Keratinocyte (primary cell): ENCODE results near the gene IL1RAPL2. TPM values are rescaled to one million over a fixed set of nuclear protein-coding genes. Genes with fewer than 3 reads are reported as not detected.

Experiments
- DNase-seq: peaks from one replicate; pipeline ENCODE4 v3.0.0-alpha.2; 2011; ENCODE audit warnings: low read depth, missing footprints, low spot score
- FAIRE-seq: peaks from 2 replicates; lab custom pipeline; 2011; peaks lifted over from hg19 to GRCh38; lab: Jason Lieb, UNC
- H2AFZ ChIP-seq: 2 replicates; pipeline ENCODE4 v1.6.0; 2012; ENCODE audit warnings: low read length, control low read depth, inconsistent platforms; ENCODE audit not compliant: control insufficient read depth
- H3K27ac ChIP-seq: 2 replicates; pipeline ENCODE4 v1.5.1; 2011; ENCODE audit warnings: low read length; ENCODE audit not compliant: control insufficient read depth, insufficient read depth
- H3K27me3 ChIP-seq: 3 replicates; pipeline ENCODE4 v1.6.0; 2011; ENCODE audit warnings: low read length; ENCODE audit not compliant: control insufficient read depth, insufficient read depth; ENCODE audit errors: extremely low read depth
- H3K36me3 ChIP-seq, 2 experiments: 2 replicates in 1 of 2; 3 replicates in 1 of 2; pipeline ENCODE4 v1.5.1; 2011; ENCODE audit warnings: low read length in 2 of 2, mild to moderate bottlenecking in 1 of 2; ENCODE audit not compliant: control insufficient read depth in 2 of 2, insufficient read depth in 2 of 2; ENCODE audit errors: extremely low read depth in 1 of 2
- H3K4me1 ChIP-seq: 3 replicates; pipeline ENCODE4 v1.5.1; 2011; ENCODE audit warnings: low read length; ENCODE audit not compliant: control insufficient read depth, insufficient read depth; ENCODE audit errors: extremely low read depth
- H3K4me2 ChIP-seq: 3 replicates; pipeline ENCODE4 v1.6.0; 2011; ENCODE audit warnings: low read depth, low read length; ENCODE audit not compliant: control insufficient read depth, insufficient read depth; ENCODE audit errors: extremely low read depth
- H3K4me3 ChIP-seq, 3 experiments: fragments of 200-600 bp in 1 of 3; sonication (generic) in 1 of 3; 2 replicates in 2 of 3; 3 replicates in 1 of 3; pipeline ENCODE4 v1.5.1; 2011 to 2016; ENCODE audit warnings: low read length in 3 of 3, mild to moderate bottlenecking in 3 of 3, control low read depth in 2 of 3, inconsistent platforms in 1 of 3, low read depth in 1 of 3, mixed read lengths in 1 of 3, mixed run types in 1 of 3, moderate library complexity in 1 of 3; ENCODE audit not compliant: control insufficient read depth in 2 of 3, insufficient read depth in 2 of 3; ENCODE audit errors: extremely low read depth in 1 of 3
- H3K79me2 ChIP-seq: 2 replicates; pipeline ENCODE4 v1.6.0; 2012; ENCODE audit warnings: low read length; ENCODE audit not compliant: control insufficient read depth, insufficient read depth
- H3K9ac ChIP-seq: 3 replicates; pipeline ENCODE4 v1.6.0; 2011; ENCODE audit warnings: low read length; ENCODE audit not compliant: control insufficient read depth, insufficient read depth; ENCODE audit errors: extremely low read depth
- H3K9me1 ChIP-seq: 3 replicates; pipeline ENCODE4 v1.6.0; 2011; ENCODE audit warnings: low read length; ENCODE audit not compliant: control insufficient read depth, insufficient read depth; ENCODE audit errors: extremely low read depth
- H3K9me3 ChIP-seq: 2 replicates; pipeline ENCODE4 v1.5.1; 2012; ENCODE audit warnings: low read depth, low read length; ENCODE audit not compliant: control insufficient read depth
- H4K20me1 ChIP-seq: 3 replicates; pipeline ENCODE4 v1.6.0; 2011; ENCODE audit warnings: low read length; ENCODE audit not compliant: control insufficient read depth, insufficient read depth; ENCODE audit errors: extremely low read depth
- EZH2 ChIP-seq: IDR thresholded peaks from one replicate; pipeline ENCODE4 v1.6.1; 2012; ENCODE audit warnings: inconsistent platforms, mild to moderate bottlenecking, low read length, moderate library complexity
- dilution Hi-C: fragments of 300-500 bp; cut with MboI; formaldehyde crosslinking; loops from one replicate; pipeline ENCODE4 v1.7.0; 2020; ENCODE audit warnings: low sequenced_read_pairs; ENCODE audit not compliant: extremely low pct_ligation_motif_present
- polyA plus RNA-seq, 5 experiments: library from polyadenylated mRNA; depleted of rRNA in 3 of 5; stranded (reverse) in 3 of 5; stranded (forward) in 1 of 5; unstranded in 1 of 5; fragments of >200 nt; gene quantifications; 1 replicate in 1 of 5; 2 replicates in 3 of 5; 3 replicates in 1 of 5; pipeline versions ENCODE4 v1.2.1 to v1.2.3, GENCODE V29; 2011 to 2012; ENCODE audit warnings: missing spikeins in 2 of 5, low read depth in 1 of 5, low replicate concordance in 1 of 5
- TF ChIP-seq, protein P1 (sequence below), 3 experiments: IDR thresholded peaks in 1 of 3; conservative IDR thresholded peaks in 1 of 3; optimal IDR thresholded peaks in 1 of 3; 2 replicates in 2 of 3; 3 replicates in 1 of 3; pipeline versions ENCODE3 to v1.5.1; 2011; ENCODE audit warnings: low read length in 3 of 3, mild to moderate bottlenecking in 3 of 3, moderate library complexity in 2 of 3, control low read depth in 1 of 3, inconsistent platforms in 1 of 3; ENCODE audit not compliant: insufficient read depth in 2 of 3; ENCODE audit errors: extremely low read depth in 1 of 3

The IL1RAPL2 gene
- polyA plus RNA-seq, 1 donor (not counting 4 experiments of a cell fraction or from before 2014, with no cell fraction given) = 0.24 TPM

DNA sequence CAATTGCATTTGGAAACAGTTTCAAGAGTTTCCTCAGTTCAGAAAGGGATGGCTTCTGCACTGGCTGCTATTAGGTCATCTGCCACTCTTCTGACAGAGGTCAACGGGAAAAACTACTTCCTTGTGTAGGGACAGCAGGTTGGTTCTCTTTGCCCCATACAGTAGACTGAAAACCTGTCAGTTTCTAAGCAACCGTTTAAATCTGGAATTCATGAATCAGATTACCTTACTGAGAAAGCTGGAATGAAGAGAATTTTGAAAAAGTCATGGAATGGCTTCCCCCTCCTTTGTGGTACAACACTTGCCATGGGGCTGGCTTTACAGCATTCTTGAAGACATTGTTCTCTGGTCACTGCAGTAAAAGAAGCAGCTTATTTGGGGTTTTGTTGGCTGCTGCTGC is 240.3 kb downstream of the IL1RAPL2 start:
- DNase-seq (no peak), FAIRE-seq (no peak)
- Histone ChIP-seq H3K79me2 (no peaks in the 10 kb centered on the region), H3K4me3 (no peak overlapping the region), H3K27ac (no peak overlapping the region), H4K20me1 (no peaks in the 10 kb centered on the region), H3K4me1 (peaks cover 3% of the 10 kb centered on the region), H3K27me3 (no peaks in the 10 kb centered on the region), H2AFZ (no peak overlapping the region), H3K9me1 (no peaks in the 10 kb centered on the region), H3K9ac (no peak overlapping the region), H3K9me3 (no peaks in the 10 kb centered on the region), H3K4me2 (no peak overlapping the region), H3K36me3 (no peaks in the 10 kb centered on the region)
- TF ChIP-seq, protein P1, sequence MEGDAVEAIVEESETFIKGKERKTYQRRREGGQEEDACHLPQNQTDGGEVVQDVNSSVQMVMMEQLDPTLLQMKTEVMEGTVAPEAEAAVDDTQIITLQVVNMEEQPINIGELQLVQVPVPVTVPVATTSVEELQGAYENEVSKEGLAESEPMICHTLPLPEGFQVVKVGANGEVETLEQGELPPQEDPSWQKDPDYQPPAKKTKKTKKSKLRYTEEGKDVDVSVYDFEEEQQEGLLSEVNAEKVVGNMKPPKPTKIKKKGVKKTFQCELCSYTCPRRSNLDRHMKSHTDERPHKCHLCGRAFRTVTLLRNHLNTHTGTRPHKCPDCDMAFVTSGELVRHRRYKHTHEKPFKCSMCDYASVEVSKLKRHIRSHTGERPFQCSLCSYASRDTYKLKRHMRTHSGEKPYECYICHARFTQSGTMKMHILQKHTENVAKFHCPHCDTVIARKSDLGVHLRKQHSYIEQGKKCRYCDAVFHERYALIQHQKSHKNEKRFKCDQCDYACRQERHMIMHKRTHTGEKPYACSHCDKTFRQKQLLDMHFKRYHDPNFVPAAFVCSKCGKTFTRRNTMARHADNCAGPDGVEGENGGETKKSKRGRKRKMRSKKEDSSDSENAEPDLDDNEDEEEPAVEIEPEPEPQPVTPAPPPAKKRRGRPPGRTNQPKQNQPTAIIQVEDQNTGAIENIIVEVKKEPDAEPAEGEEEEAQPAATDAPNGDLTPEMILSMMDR (optimal IDR thresholded peaks at IDR 0.05 in 1 of 3, IDR thresholded peaks at IDR 0.05 in 1 of 3, conservative IDR thresholded peaks at IDR 0.05 in 1 of 3; ENCODE audit: extremely low read depth in 1 of 3, insufficient read depth in 2 of 3, low read length in 3 of 3) = no peak
- TF ChIP-seq EZH2 = no peak
- dilution Hi-C loops = no loop called here

DNA sequence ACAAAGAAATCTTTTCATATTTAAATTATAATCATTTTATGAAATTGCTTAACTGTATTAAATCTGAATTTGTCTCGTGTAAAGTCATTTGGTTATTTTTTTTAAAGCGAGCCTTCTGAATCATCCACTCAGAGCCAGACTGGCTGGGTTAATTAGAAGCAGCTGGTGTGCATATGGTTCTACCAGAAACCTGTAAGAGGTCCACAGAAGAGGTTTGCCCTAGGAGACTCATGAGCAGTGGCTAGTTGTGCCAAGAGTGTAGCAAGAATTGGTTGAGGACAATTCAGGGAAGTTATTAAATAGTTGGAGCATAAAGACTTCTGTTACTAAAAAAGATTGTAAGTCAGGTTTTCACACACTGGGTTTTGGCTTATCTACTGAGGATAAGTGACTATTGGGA is 267.4 kb downstream of the IL1RAPL2 start:
- H3K36me3 ChIP-seq = no peaks in the 10 kb centered on the region
- H3K27ac ChIP-seq = no peak overlapping the region
- no peaks in the 10 kb centered on the region for H3K9me3 ChIP-seq
- H3K4me3 ChIP-seq = no peak overlapping the region
- H2AFZ ChIP-seq = no peak overlapping the region
- no peak for DNase-seq
- H3K9me1 ChIP-seq = no peaks in the 10 kb centered on the region
- H3K4me2 ChIP-seq = no peak overlapping the region
- no peaks in the 10 kb centered on the region for H3K4me1 ChIP-seq
- dilution Hi-C loops = no loop called here
- H3K79me2 ChIP-seq = no peaks in the 10 kb centered on the region
- TF ChIP-seq, protein P1 (optimal IDR thresholded peaks at IDR 0.05 in 1 of 3, IDR thresholded peaks at IDR 0.05 in 1 of 3, conservative IDR thresholded peaks at IDR 0.05 in 1 of 3; ENCODE audit: extremely low read depth in 1 of 3, insufficient read depth in 2 of 3, low read length in 3 of 3) = no peak
- TF ChIP-seq EZH2 = no peak
- no peaks in the 10 kb centered on the region for H4K20me1 ChIP-seq
- FAIRE-seq = no peak
- no peaks in the 10 kb centered on the region for H3K27me3 ChIP-seq
- H3K9ac ChIP-seq = no peak overlapping the region
